GM12878 (cell line): ENCODE data around the gene MLEC. TPM values are rescaled to one million over a fixed set of nuclear protein-coding genes. Genes with fewer than 3 reads are reported as not detected.

Source experiments
- ATAC-seq: fragments of 200-7000 bp; cut with Tn5 transposase; 3 replicates; pipeline ENCODE4 v1.9.1; 2020; ENCODE audit warnings: mild to moderate bottlenecking, moderate library complexity
- BruUV-seq: library from RNA; stranded (reverse); fragments of 400-500 nt; replicated peaks from 2 replicates; lab custom pipeline; 2021; lab: Mats Ljungman, UMichigan
- CTCF ChIA-PET: fragments of 300-600 bp; sonication (Branson Sonifier 250); formaldehyde crosslinking; extraction: SDS; loops from one replicate; lab custom pipeline; 2021; ENCODE audit warnings: inconsistent platforms; lab: Yijun Ruan, JAX
- POLR2A ChIA-PET: fragments of 350-600 bp; formaldehyde crosslinking; extraction: SDS; loops from one replicate; lab custom pipeline; 2021; ENCODE audit warnings: inconsistent platforms; lab: Charles Lee
- RAD21 ChIA-PET: fragments of 300-600 bp; sonication (Branson Sonifier 250); formaldehyde crosslinking; loops from one replicate; lab custom pipeline; 2023; ENCODE audit warnings: antibody characterized with exemption; ENCODE audit not compliant: unreplicated experiment; lab: Charles Lee
- SMC1A ChIA-PET: fragments of 300-600 bp; sonication (Branson Sonifier 250); formaldehyde crosslinking; loops from one replicate; lab custom pipeline; 2023; ENCODE audit not compliant: unreplicated experiment, uncharacterized antibody; lab: Charles Lee
- DNase-seq: peaks from one replicate; pipeline ENCODE4 v3.0.0-alpha.2; 2011; ENCODE audit warnings: low read depth, low spot score
- FAIRE-seq: peaks from 3 replicates; lab custom pipeline; 2011; peaks lifted over from hg19 to GRCh38; lab: Jason Lieb, UNC
- H2AFZ ChIP-seq: 2 replicates; pipeline ENCODE4 v1.6.0; 2011; ENCODE audit warnings: low read depth, low read length, control low read depth; ENCODE audit not compliant: control insufficient read depth
- H3K27ac ChIP-seq: 2 replicates; pipeline ENCODE4 v1.5.1; 2011; ENCODE audit warnings: control low read depth; ENCODE audit not compliant: control insufficient read depth, insufficient read depth
- H3K27me3 ChIP-seq, 2 experiments: replicated peaks in 1 of 2; 2 replicates each; pipeline versions ENCODE4 v1.6.0 to v1.6.1; 2011; ENCODE audit warnings: low read length in 1 of 2; ENCODE audit not compliant: control insufficient read depth in 2 of 2, insufficient read depth in 2 of 2
- H3K36me3 ChIP-seq, 2 experiments: 2 replicates each; pipeline ENCODE4 v1.5.1; 2011; ENCODE audit warnings: low read length in 1 of 2; ENCODE audit not compliant: control insufficient read depth in 2 of 2, insufficient read depth in 2 of 2
- H3K4me1 ChIP-seq: 2 replicates; pipeline ENCODE4 v1.6.1; 2011; ENCODE audit warnings: mild to moderate bottlenecking, low read length, moderate library complexity, mixed read lengths; ENCODE audit not compliant: control insufficient read depth, insufficient read depth
- H3K4me2 ChIP-seq: 2 replicates; pipeline ENCODE4 v1.6.0; 2011; ENCODE audit warnings: control low read depth; ENCODE audit not compliant: control insufficient read depth, insufficient read depth
- H3K4me3 ChIP-seq: fragments of 200-600 bp; sonication (generic); 2 replicates; pipeline ENCODE4 v1.5.1; 2016
- H3K79me2 ChIP-seq: 2 replicates; pipeline ENCODE4 v1.6.0; 2011; ENCODE audit warnings: low read length; ENCODE audit not compliant: control insufficient read depth, insufficient read depth
- H3K9ac ChIP-seq: 2 replicates; pipeline ENCODE4 v1.8.0; 2011; ENCODE audit warnings: low read length, control low read depth, mixed read lengths; ENCODE audit not compliant: control insufficient read depth, insufficient read depth
- H3K9me3 ChIP-seq: replicated peaks from 3 replicates; pipeline ENCODE4 v1.5.1; 2011; ENCODE audit warnings: mild to moderate bottlenecking, low read length; ENCODE audit not compliant: control insufficient read depth, insufficient read depth
- H4K20me1 ChIP-seq: 2 replicates; pipeline ENCODE4 v1.6.0; 2011; ENCODE audit not compliant: control insufficient read depth, insufficient read depth
- EED ChIP-seq: sonication (generic); IDR thresholded peaks from 2 replicates; pipeline ENCODE4 v1.6.1; 2016; ENCODE audit warnings: antibody characterized with exemption, low read depth
- ETV6 ChIP-seq, 2 experiments: fragments of 450-650 bp in 1 of 2; IDR thresholded peaks in 1 of 2; conservative IDR thresholded peaks in 1 of 2; 2 replicates each; pipeline ENCODE4 v1.6.1; 2014; ENCODE audit warnings: antibody characterized with exemption in 1 of 2, borderline replicate concordance in 1 of 2, low read depth in 1 of 2, mild to moderate bottlenecking in 1 of 2, moderate library complexity in 1 of 2
- JUNB ChIP-seq: IDR thresholded peaks from 2 replicates; pipeline ENCODE4 v1.6.1; 2016; ENCODE audit warnings: antibody characterized with exemption, mild to moderate bottlenecking
- NFYA ChIP-seq: IDR thresholded peaks from 2 replicates; pipeline ENCODE4 v1.6.1; 2011; ENCODE audit warnings: low read depth, mild to moderate bottlenecking, low read length, improper control_type of control experiment, borderline replicate concordance
- PRDM15 ChIP-seq: fragments of 450-650 bp; formaldehyde crosslinking; IDR thresholded peaks from 2 replicates; pipeline ENCODE4 v1.4.0; 2020; ENCODE audit warnings: mild to moderate bottlenecking, moderate library complexity
- RFX5 ChIP-seq: IDR thresholded peaks from 2 replicates; pipeline ENCODE4 v1.6.1; 2011; ENCODE audit warnings: low read depth, low read length, improper control_type of control experiment
- ZBTB11 ChIP-seq: fragments of 450-650 bp; formaldehyde crosslinking; IDR thresholded peaks from 2 replicates; pipeline ENCODE4 v1.5.0; 2022; ENCODE audit warnings: mild to moderate bottlenecking, missing genetic modification characterization
- ZNF207 ChIP-seq: fragments of 450-650 bp; IDR thresholded peaks from 2 replicates; pipeline ENCODE4 v1.6.1; 2014; ENCODE audit warnings: antibody characterized with exemption, mild to moderate bottlenecking, borderline replicate concordance
- WGBS: methylation state at CpG from one replicate; pipeline ENCODE4 v1.1.6; 2016; ENCODE audit warnings: low lambda C conversion rate; ENCODE audit not compliant: insufficient replicate concordance, insufficient coverage; ENCODE audit errors: missing lambda C conversion rate; 5-methylcytosine and 5-hydroxymethylcytosine counted together
- in situ Hi-C: fragments of 300-500 bp; cut with MboI; formaldehyde crosslinking; loops from 9 replicates; pipeline ENCODE4 v1.14.3; 2018; ENCODE audit warnings: mixed read lengths
- intact Hi-C: fragments of 100-400 bp; cut with micrococcal nuclease; formaldehyde crosslinking; loops from one replicate; pipeline ENCODE4 v1.14.2; 2022; ENCODE audit not compliant: unreplicated experiment
- polyA plus RNA-seq, 11 experiments: library from polyadenylated mRNA; depleted of rRNA in 4 of 11; unstranded in 6 of 11; stranded (reverse) in 5 of 11; fragments of >200 nt; fragmentation: Nextera tagmentation in 4 of 11; fragmentation: Illumina TruSeq in 1 of 11; extraction: Ambion mirVana in 4 of 11; extraction: Trizol in 1 of 11; gene quantifications; 1 replicate in 1 of 11; 2 replicates in 10 of 11; pipeline versions ENCODE4 v1.2.1 to v1.2.3, GENCODE V29; 2011 to 2016; ENCODE audit warnings: inconsistent platforms in 2 of 11, missing spikeins in 2 of 11, low read depth in 1 of 11
- total RNA-seq, 4 experiments: library from RNA; depleted of rRNA in 3 of 4; stranded (reverse); fragments of >200 nt in 3 of 4; fragmentation: Illumina TruSeq in 1 of 4; extraction: Trizol in 1 of 4; gene quantifications; 2 replicates each; pipeline versions ENCODE4 v1.2.1 to v1.2.3, GENCODE V29; 2013 to 2021

MLEC gene
- total and polyA plus RNA-seq, 10 of the 15 experiments (the other 5 are each of a cell fraction or from before 2014, with no cell fraction given): 26.7 to 172 (median 103) TPM

- TF ChIP-seq PRDM15 (CRISPR knock-in tag): no peak
- TF ChIP-seq, all 136 proteins: peak for 0
Observed at GRCh38 chr12:120740871-120741270, 53.9 kb downstream of the MLEC start (continued).

- H3K4me2 ChIP-seq: no peak overlapping the region
- intact Hi-C loops: no loop called here
- H4K20me1 ChIP-seq: no peaks in the 10 kb centered on the region
- H3K27me3 ChIP-seq: no peaks in the 10 kb centered on the region
- ChIA-PET SMC1A (no interaction called here), CTCF (no interaction called here), POLR2A (no interaction called here), RAD21 (interaction anchor here (0.5 to 1.4 kb wide), 2 partner anchors 66 to 230 kb away, joined by 3 to 4 read pairs; no protein-coding TSS in a partner anchor)
- H3K9ac ChIP-seq: no peak overlapping the region
- in situ Hi-C loops: no loop called here
- H3K4me1 ChIP-seq: no peaks in the 10 kb centered on the region
- no peaks in the 10 kb centered on the region for H3K9me3 ChIP-seq
- FAIRE-seq: no peak
- no peaks in the 10 kb centered on the region for H3K79me2 ChIP-seq
- 71% methylated on average over 33 of the region's 33 CpGs for WGBS
- no peak for DNase-seq
- BruUV-seq: no TSS peak
- no peak overlapping the region for H3K4me3 ChIP-seq
- no peaks in the 10 kb centered on the region for H3K36me3 ChIP-seq
- H2AFZ ChIP-seq: no peak overlapping the region
- no peak overlapping the region for H3K27ac ChIP-seq
- no peak; the same call in 2 of the 3 replicates for ATAC-seq
- TF ChIP-seq EED: no peak
- TF ChIP-seq RFX5: no peak
- no peak for TF ChIP-seq ETV6 (conservative IDR thresholded peaks at IDR 0.05 in 1 of 2, IDR thresholded peaks at IDR 0.05 in 1 of 2; ENCODE audit: borderline replicate concordance in 1 of 2, low read depth in 1 of 2)
- TF ChIP-seq ZNF207: no peak
- no peak for TF ChIP-seq PRDM15 (CRISPR knock-in tag)
- TF ChIP-seq NFYA: no peak
- no peak for TF ChIP-seq ZBTB11 (CRISPR knock-in tag)
- no peak for TF ChIP-seq JUNB
Observed at GRCh38 chr12:120741476-120742421, 54.8 kb downstream of the MLEC start.
